Endothelial cell of umbilical vein (primary cell): ENCODE measurements around the gene NCKAP5. TPM values are rescaled to one million over a fixed set of nuclear protein-coding genes. Genes with fewer than 3 reads are reported as not detected.

Experiments
- BruUV-seq: library from RNA; stranded (reverse); fragments of 400-500 nt; replicated peaks from 2 replicates; lab custom pipeline; 2021; lab: Mats Ljungman, UMichigan
- CTCF ChIA-PET: fragments of 300-600, 350-600 bp; sonication (Branson Sonifier 250); formaldehyde crosslinking; loops from one replicate; lab custom pipeline; 2021; ENCODE audit warnings: antibody characterized with exemption, inconsistent platforms; lab: Charles Lee
- POLR2A ChIA-PET: fragments of 300-600, 350-600 bp; sonication (Branson Sonifier 250); formaldehyde crosslinking; loops from one replicate; lab custom pipeline; 2021; ENCODE audit warnings: antibody characterized with exemption, inconsistent platforms; lab: Charles Lee
- DNase-seq: peaks from one replicate; pipeline ENCODE4 v3.0.0-alpha.2; 2011; ENCODE audit warnings: low read depth, low spot score
- FAIRE-seq: peaks from 2 replicates; lab custom pipeline; 2011; peaks lifted over from hg19 to GRCh38; lab: Jason Lieb, UNC
- H2AFZ ChIP-seq: 2 replicates; pipeline ENCODE4 v1.6.0; 2012; ENCODE audit warnings: low read depth, low read length, control low read depth, inconsistent platforms
- H3K27ac ChIP-seq: 2 replicates; pipeline ENCODE4 v1.5.1; 2011; ENCODE audit warnings: low read depth, mild to moderate bottlenecking, control low read depth, low read length, moderate library complexity; ENCODE audit not compliant: insufficient read depth
- H3K27me3 ChIP-seq, 2 experiments: 2 replicates each; pipeline versions ENCODE4 v1.6.0 to v1.6.1; 2011; ENCODE audit warnings: low read length in 2 of 2, mixed read lengths in 1 of 2; ENCODE audit not compliant: control insufficient read depth in 2 of 2, insufficient read depth in 2 of 2
- H3K36me3 ChIP-seq, 2 experiments: 2 replicates in 1 of 2; 3 replicates in 1 of 2; pipeline ENCODE4 v1.5.1; 2011; ENCODE audit warnings: low read length in 2 of 2, mild to moderate bottlenecking in 1 of 2, moderate library complexity in 1 of 2; ENCODE audit not compliant: control insufficient read depth in 2 of 2, insufficient read depth in 2 of 2; ENCODE audit errors: extremely low read depth in 1 of 2
- H3K4me1 ChIP-seq: 3 replicates; pipeline ENCODE4 v1.5.1; 2011; ENCODE audit warnings: mild to moderate bottlenecking, low read length; ENCODE audit not compliant: control insufficient read depth, insufficient read depth; ENCODE audit errors: extremely low read depth
- H3K4me2 ChIP-seq: 2 replicates; pipeline ENCODE4 v1.6.1; 2011; ENCODE audit warnings: low read length, control low read depth, mixed read lengths; ENCODE audit not compliant: insufficient read depth
- H3K4me3 ChIP-seq, 3 experiments: fragments of 200-600 bp in 1 of 3; sonication (generic), shearing (Covaris generic) in 1 of 3; replicated peaks in 1 of 3; 2 replicates each; pipeline ENCODE4 v1.5.1; 2011 to 2016; ENCODE audit warnings: control low read depth in 3 of 3, low read length in 3 of 3, mild to moderate bottlenecking in 2 of 3, inconsistent platforms in 1 of 3, low read depth in 1 of 3, moderate library complexity in 1 of 3; ENCODE audit not compliant: insufficient read depth in 1 of 3
- H3K79me2 ChIP-seq: 2 replicates; pipeline ENCODE4 v1.6.0; 2012; ENCODE audit warnings: low read length, inconsistent platforms; ENCODE audit not compliant: control insufficient read depth, insufficient read depth
- H3K9ac ChIP-seq: replicated peaks from 2 replicates; pipeline ENCODE3; 2011; ENCODE audit warnings: low read length, control low read depth; ENCODE audit not compliant: insufficient read depth; ENCODE audit errors: extremely low read depth
- H3K9me1 ChIP-seq: replicated peaks from 3 replicates; pipeline ENCODE4 v1.6.0; 2011; ENCODE audit warnings: mild to moderate bottlenecking, low read length; ENCODE audit not compliant: control insufficient read depth, insufficient read depth; ENCODE audit errors: extremely low read depth
- H3K9me3 ChIP-seq: replicated peaks from 2 replicates; pipeline ENCODE4 v1.5.1; 2012; ENCODE audit warnings: low read length, inconsistent platforms; ENCODE audit not compliant: control insufficient read depth, insufficient read depth
- H4K20me1 ChIP-seq: replicated peaks from 2 replicates; pipeline ENCODE3; 2011; ENCODE audit warnings: mild to moderate bottlenecking, low read length; ENCODE audit not compliant: control insufficient read depth, insufficient read depth; ENCODE audit errors: extremely low read depth
- EZH2 ChIP-seq: IDR thresholded peaks from 2 replicates; pipeline ENCODE4 v1.6.1; 2012; ENCODE audit warnings: borderline replicate concordance, low read depth, mild to moderate bottlenecking, moderate library complexity, low read length, inconsistent platforms; ENCODE audit not compliant: severe bottlenecking
- FOS ChIP-seq: IDR thresholded peaks from 2 replicates; pipeline ENCODE4 v1.6.1; 2011; ENCODE audit warnings: mild to moderate bottlenecking, low read length, moderate library complexity, borderline replicate concordance; ENCODE audit not compliant: insufficient read depth
- GATA2 ChIP-seq: IDR thresholded peaks from 2 replicates; pipeline ENCODE4 v1.7.0; 2011; ENCODE audit warnings: low read depth, mild to moderate bottlenecking, moderate library complexity, mixed read lengths, low read length; ENCODE audit not compliant: insufficient read length, insufficient read depth
- JUN ChIP-seq: IDR thresholded peaks from 2 replicates; pipeline ENCODE4 v1.6.1; 2011; ENCODE audit warnings: borderline replicate concordance, low read depth; ENCODE audit not compliant: insufficient read length, insufficient read depth
- MYC ChIP-seq: IDR thresholded peaks from one replicate; pipeline ENCODE4 v1.6.1; 2011; ENCODE audit warnings: mild to moderate bottlenecking, low read depth, low read length
- POLR2A ChIP-seq: IDR thresholded peaks from 2 replicates; pipeline ENCODE4 v1.6.1; 2012; ENCODE audit warnings: low read depth, mild to moderate bottlenecking, control low read depth, low read length
- POLR2AphosphoS5 ChIP-seq: IDR thresholded peaks from 2 replicates; pipeline ENCODE4 v1.6.1; 2012; ENCODE audit warnings: low read depth, mild to moderate bottlenecking, control low read depth, low read length, moderate library complexity; ENCODE audit not compliant: insufficient read depth
- dilution Hi-C: fragments of 300-500 bp; cut with MboI; formaldehyde crosslinking; loops from one replicate; pipeline ENCODE4 v1.15.0; 2019; ENCODE audit warnings: low sequenced_read_pairs; ENCODE audit not compliant: extremely low pct_ligation_motif_present
- intact Hi-C: fragments of 100-400 bp; cut with micrococcal nuclease; formaldehyde crosslinking; loops from one replicate; pipeline ENCODE4 v1.10.0; 2022
- polyA plus RNA-seq, 4 experiments: library from polyadenylated mRNA; depleted of rRNA in 3 of 4; stranded (reverse) in 3 of 4; unstranded in 1 of 4; fragments of >200 nt; gene quantifications; 2 replicates each; pipeline versions ENCODE4 v1.2.1 to v1.2.3, GENCODE V29; 2011 to 2012; ENCODE audit warnings: missing spikeins in 1 of 4
- total RNA-seq: library from RNA; stranded (reverse); gene quantifications from 2 replicates; pipeline ENCODE4 v1.2.3, GENCODE V29; 2021
- TF ChIP-seq, protein P1 (sequence below): IDR thresholded peaks from 2 replicates; pipeline ENCODE4 v1.6.1; 2011; ENCODE audit not compliant: insufficient read depth, insufficient read length
- TF ChIP-seq, protein P2 (sequence below), 2 donors: IDR thresholded peaks; 1 replicate in 1 of 2; 2 replicates in 1 of 2; pipeline ENCODE4 v1.5.1; 2011; ENCODE audit warnings: low read length in 2 of 2, mild to moderate bottlenecking in 2 of 2, moderate library complexity in 2 of 2, control low read depth in 1 of 2, inconsistent platforms in 1 of 2, low read depth in 1 of 2; ENCODE audit not compliant: insufficient read depth in 1 of 2; ENCODE audit errors: extremely low read depth in 1 of 2

The NCKAP5 gene
- total and polyA plus RNA-seq, 2 donors (not counting 3 experiments of a cell fraction or from before 2014, with no cell fraction given): 0.47 to 3.3 TPM

DNA sequence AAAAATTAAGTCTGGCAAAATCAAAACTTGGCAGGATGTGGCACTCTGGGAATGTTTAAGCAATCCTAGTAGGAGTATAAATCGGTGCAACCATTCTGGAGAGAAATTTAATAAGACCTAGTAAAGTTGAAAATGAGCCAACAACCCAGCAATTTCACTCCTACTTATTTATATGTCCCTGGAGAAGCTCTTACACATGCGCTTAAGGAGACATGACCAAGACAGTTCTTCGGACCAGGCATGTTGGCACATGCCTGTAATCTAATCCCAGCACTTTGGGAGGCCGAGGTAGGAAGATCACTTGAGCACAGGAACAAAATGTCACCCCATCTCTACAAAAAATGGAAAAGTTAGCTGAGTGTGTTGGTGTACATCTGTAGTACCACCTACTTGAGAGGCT is 523.7 kb downstream of the NCKAP5 start:
- H3K4me3 ChIP-seq: no peak overlapping the region
- DNase-seq (no peak), FAIRE-seq (no peak)
- H3K4me2 ChIP-seq: no peak overlapping the region
- no peaks in the 10 kb centered on the region for H3K9me3 ChIP-seq
- H3K79me2 ChIP-seq: no peaks in the 10 kb centered on the region
- dilution Hi-C loops (no loop called here), intact Hi-C loops (no loop called here)
- H4K20me1 ChIP-seq: no peaks in the 10 kb centered on the region
- no peak overlapping the region for H3K9ac ChIP-seq
- TF ChIP-seq JUN (no peak), EZH2 (no peak), MYC (no peak), POLR2A (no peak), GATA2 (no peak), FOS (no peak), POLR2AphosphoS5 (no peak)
- TF ChIP-seq, protein P1, sequence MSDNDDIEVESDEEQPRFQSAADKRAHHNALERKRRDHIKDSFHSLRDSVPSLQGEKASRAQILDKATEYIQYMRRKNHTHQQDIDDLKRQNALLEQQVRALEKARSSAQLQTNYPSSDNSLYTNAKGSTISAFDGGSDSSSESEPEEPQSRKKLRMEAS: no peak
- TF ChIP-seq, protein P2, sequence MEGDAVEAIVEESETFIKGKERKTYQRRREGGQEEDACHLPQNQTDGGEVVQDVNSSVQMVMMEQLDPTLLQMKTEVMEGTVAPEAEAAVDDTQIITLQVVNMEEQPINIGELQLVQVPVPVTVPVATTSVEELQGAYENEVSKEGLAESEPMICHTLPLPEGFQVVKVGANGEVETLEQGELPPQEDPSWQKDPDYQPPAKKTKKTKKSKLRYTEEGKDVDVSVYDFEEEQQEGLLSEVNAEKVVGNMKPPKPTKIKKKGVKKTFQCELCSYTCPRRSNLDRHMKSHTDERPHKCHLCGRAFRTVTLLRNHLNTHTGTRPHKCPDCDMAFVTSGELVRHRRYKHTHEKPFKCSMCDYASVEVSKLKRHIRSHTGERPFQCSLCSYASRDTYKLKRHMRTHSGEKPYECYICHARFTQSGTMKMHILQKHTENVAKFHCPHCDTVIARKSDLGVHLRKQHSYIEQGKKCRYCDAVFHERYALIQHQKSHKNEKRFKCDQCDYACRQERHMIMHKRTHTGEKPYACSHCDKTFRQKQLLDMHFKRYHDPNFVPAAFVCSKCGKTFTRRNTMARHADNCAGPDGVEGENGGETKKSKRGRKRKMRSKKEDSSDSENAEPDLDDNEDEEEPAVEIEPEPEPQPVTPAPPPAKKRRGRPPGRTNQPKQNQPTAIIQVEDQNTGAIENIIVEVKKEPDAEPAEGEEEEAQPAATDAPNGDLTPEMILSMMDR (IDR thresholded peaks at IDR 0.05; ENCODE audit: extremely low read depth in 1 of 2, insufficient read depth in 1 of 2, low read depth in 1 of 2, low read length in 2 of 2): no peak
- H3K27me3 ChIP-seq: no peaks in the 10 kb centered on the region
- H3K27ac ChIP-seq: no peak overlapping the region
- ChIA-PET CTCF (interaction anchor here (2.1 kb wide), 1 partner anchor 11 kb away, joined by 5 read pairs; no protein-coding TSS in a partner anchor), POLR2A (no interaction called here)
- H2AFZ ChIP-seq: no peak overlapping the region
- no peaks in the 10 kb centered on the region for H3K4me1 ChIP-seq
- no peaks in the 10 kb centered on the region for H3K9me1 ChIP-seq
- no peaks in the 10 kb centered on the region for H3K36me3 ChIP-seq
- BruUV-seq: no TSS peak
